ENCODE data around the gene TLK2.
"Not testable (repeated sequence)": the region's sequence is repeated elsewhere in the genome, so short reads cannot be mapped to it uniquely, and the experiment has no call there.

Gene TLK2

DNA sequence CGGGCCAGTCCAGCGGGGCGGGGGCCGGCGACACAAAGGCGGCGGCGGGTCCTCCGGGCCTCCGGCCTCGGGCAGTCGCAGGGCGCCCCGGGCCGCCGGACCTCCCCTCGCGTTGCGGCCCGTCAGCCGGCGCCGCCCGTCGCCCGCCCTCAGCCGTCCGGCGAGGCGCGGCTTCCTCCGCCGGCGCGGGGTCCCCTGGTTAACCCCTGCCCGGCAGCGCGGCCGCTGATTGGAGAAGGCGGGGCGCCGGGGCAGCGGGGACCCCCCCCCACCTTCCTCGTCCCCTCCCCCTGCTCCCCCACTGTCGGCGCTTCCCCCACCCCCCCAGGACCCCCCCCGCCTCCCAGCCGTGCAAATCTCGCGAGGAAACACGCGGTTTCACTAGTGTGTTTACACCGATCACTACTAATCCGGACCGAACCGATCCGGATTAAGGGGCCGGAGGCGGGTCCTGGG, at the start of gene TLK2:
Gene TLK2 (plus strand): TSS at position 402 of the 456 bp plus-strand sequence. CDS start 2,301 bp downstream, outside the sequence.
- peak; percentile 86 to 89 for DNase-seq

GRCh38 chr17:62435251-62435650, 43.4 kb upstream of the TLK2 start:
- DNase-seq, result not testable (repeated sequence)

DNA sequence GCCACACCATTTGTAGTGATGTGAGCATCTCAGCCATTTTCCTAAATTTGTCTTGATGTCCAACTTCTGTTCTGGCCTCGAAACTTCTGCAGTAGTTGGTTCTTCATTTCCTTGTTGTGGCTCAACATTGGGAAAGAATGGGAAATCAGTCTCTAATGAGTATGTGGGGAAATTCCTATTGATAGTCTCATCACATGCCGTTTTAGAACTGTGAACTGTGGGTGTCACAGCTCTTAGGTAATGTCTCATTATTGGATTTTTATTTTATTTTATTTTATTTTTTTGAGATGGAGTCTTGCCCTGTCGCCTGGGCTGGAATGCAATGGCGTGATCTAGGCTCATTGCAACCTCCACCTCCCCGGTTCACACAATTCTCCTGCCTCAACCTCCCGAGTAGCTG, 37.4 kb upstream of the TLK2 start:
- not testable (repeated sequence) for DNase-seq

DNA sequence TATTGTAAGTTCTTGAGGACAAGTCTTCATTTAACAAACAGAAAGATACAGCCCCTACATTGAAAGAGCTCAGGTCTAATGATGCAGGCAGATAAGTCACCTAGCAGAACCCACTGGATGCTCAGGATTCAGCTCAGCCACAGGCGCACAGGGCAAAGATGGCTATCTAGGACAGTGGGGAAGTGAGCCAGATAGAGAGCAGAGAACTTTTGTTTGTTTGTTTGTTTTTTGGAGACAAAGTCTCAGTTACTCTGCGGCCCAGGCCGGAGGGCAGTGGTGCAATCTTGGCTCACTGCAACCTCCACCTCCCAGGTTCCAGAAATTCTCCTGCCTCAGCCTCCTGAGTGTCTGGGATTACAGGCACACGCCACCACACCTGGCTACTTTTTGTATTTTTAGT, 34.6 kb upstream of the TLK2 start:
- DNase-seq, result no peak

GRCh38 chr17:62445791-62446190, 32.8 kb upstream of the TLK2 start:
- not testable (repeated sequence) for DNase-seq

DNA sequence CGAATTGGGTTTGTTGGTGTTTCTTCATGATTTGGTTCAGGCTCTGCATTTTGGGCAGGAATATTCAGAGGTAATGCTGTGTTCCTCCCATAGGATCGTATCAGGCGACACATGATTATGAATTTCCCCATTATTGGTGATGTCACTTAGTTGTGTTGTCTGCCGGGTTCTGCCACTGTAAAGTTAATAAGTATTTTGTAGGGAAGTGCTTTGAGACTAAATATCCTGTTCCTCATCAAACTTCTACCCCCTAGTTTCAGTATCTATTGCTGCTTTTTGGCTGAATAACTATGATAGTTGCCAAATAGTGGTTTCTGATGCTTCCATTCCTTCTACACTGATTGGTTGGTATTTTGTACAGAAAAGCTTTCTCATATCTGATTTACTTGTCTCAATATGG, 26.4 kb upstream of the TLK2 start:
- not testable (repeated sequence) for DNase-seq

GRCh38 chr17:62453041-62453440, 25.6 kb upstream of the TLK2 start:
- DNase-seq, result not testable (repeated sequence)

DNA sequence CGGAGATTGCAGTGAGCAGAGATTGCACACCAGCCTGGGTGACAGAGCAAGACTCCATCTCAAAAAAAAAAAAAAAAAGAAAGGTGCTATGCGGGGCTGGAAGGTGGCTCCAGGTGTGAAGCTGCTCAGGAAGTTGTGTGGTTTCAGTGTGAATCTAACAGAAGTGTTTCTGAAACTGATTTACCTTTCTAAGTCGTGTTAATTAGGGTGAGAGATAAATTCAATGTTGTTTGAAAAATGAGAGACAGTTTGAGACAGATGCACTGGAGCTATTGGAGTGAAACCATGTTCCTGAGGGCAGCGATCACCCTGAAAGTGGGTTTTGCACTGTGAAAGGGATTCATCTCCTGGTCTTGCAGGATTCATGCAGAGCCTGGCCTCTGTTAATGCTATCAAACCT, 25.0 kb upstream of the TLK2 start:
- not testable (repeated sequence) for DNase-seq

- DNase-seq, result not testable (repeated sequence)
Measured at GRCh38 chr17:62454111-62454510, 24.5 kb upstream of the TLK2 start.

DNA sequence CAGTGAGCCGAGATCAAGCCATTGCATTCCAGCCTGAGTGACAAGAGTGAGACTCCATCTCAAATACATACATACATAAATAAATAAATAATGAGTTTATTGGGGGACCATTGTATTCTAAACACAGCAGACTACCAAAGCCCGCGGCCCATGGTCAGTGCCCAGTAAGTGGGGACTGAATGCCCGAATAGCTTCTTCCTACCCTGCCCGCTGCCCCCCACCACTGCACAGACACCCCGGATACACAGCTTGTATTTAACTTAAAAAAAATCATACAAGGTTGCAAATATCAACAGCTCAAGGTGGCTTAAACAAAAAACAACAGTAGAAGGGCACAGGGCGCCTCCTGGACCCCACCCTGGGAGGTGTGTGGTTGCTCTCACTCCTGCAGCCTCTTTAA, 22.6 kb upstream of the TLK2 start:
- DNase-seq, result no peak

GRCh38 chr17:62458483-62458882, 20.1 kb upstream of the TLK2 start:
- not testable (repeated sequence) for DNase-seq

- not testable (repeated sequence) for DNase-seq
Measured at GRCh38 chr17:62464422-62464821, 14.2 kb upstream of the TLK2 start.

DNA sequence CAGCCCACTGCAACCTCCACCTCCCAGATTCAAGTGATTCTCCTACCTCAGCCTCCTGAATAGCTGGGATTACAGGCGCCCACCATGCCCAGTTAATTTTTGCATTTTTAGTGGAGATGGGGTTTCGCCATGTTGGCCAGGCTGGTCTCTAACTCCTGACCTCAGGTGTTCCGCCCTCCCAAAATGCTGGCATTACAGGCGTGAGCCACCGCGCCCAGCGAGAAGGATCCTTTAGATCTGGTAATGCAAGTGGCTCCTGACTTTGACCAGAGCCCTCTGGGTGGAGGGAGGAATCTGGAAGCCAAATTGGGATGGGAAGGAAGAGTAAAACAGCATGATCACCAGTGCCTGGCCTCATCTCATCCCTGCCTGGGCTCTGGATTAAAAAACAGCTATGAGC, 13.4 kb upstream of the TLK2 start:
- not testable (repeated sequence) for DNase-seq

GRCh38 chr17:62470666-62471379, 7.8 kb upstream of the TLK2 start:
- DNase-seq, result peak; percentile 35 to 72

DNA sequence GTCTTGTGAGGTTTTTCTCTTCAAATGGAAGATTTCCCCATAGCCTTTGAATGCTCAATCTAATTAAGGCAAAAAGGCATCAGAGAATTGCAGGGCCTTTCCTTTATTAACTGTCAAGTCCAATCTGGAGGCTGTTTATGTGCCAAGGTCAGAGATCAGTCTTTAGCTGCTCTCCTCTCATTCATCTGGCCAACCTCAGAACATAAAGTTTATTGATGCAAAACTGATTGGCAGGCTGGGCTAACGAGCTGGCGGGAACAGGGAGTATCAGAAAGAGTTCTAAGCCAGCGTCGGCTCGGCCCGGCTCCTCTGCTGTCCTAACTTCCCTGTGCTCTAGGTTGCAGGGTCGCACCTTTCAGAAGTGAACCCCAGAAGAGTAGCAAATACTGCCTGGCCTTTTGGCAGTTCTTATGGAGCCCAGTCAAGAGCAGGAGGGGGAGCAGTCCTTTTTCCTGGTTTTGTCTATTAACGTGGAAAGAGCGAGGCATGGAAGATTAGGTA, 7.2 kb upstream of the TLK2 start:
- DNase-seq, result not testable (repeated sequence)

- not testable (repeated sequence) for DNase-seq
Measured at GRCh38 chr17:62473030-62473982, 5.3 kb upstream of the TLK2 start.

GRCh38 chr17:62477111-62477510, 1.5 kb upstream of the TLK2 start:
- not testable (repeated sequence) for DNase-seq

DNA sequence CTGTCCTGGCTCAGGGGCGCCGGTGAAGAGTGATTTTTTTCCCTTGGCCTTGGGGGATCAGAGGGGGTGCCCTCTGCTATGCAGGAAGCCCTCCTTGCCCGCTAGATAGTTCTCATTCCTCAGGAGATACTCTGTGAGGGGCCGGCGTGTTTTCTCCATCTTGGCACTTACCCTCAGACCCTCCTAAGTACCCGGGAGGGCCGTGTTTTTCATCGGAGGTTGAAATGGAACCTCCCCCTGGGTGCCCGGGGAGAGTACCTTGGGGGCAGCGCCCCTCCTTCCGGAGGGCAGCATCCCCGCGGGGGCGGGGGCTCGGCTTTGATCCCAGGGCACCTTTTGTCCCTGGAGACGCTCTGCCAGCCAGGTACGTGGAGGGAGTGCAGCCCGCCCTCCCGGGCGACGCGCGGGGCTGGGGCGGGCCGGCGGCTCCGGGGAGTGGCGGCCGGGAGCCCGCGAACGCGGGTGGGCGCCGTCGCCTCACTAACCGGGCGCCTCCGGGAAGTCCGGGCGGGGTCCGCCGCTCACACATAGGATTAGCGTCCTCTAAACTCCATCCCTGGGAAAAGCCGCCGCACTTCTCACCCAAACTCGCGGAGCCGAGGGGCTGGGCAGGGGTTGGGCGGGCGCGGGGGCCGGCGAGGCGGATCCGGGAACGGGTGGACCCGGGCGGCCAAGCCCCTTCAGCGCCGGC, 762 bp upstream of the TLK2 start:
- DNase-seq, result peak; percentile 19 to 33

DNA sequence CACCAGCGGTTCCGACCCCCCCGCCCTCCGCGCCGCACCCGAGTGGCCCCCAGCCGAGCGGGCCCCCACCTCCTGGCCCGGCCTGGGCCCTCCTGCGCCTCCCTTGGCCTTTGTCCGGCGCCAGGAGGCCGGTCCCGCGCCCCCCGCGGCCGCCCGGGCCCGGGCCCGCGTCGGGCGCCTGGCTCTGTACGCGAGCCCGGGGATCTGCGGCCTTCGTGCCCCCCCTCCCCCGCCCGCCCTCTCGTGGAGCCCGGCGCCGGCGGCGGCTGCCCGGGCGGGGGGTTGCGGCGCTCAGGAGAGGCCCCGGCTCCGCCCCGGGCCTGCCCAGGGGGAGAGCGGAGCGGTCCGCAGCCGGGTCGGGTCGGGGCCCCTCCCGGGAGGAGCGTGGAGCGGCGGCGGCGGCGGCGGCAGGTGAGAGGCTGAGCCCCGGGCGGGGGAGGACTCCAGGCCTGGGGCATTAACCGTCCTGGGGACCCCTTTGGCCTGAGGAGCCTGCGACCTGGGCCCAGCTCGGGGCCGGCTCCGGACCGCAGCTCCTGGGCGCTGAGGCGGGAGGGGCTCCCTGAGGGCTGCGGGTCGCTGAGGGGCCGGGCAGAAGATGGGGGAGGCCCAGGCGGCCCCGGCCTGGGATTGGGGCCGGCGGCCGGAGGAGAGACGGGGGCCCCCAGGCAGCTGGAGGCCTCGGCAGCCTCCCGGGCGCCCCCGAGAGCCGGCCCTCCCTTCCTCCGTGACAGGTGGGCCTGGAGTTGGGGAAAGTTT, 434 bp downstream of the TLK2 start:
- DNase-seq, result peak in 1 of 2 experiments; percentile 35

- DNase-seq, result peak in 1 of 2 experiments; percentile 16
Measured at GRCh38 chr17:62479639-62480258, 1.1 kb downstream of the TLK2 start.

DNA sequence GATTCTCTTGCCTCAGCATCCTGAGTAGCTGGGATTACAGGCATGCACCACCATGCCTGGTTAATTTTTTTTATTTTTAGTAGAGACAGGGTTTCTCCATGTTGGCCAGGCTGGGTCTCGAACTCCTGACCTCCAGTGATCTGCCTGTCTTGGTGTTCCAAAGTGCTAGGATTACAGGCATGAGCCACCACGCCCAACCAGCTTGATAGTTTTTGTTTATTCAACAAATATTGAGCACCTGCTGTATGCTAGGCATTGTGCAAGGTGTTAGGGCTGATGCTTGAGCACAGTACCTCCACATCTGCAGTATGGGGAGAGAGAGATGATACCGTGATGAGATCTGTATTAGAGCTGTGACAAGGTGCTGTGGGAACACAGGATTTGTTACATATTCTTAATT, 3.9 kb downstream of the TLK2 start:
- not testable (repeated sequence) for DNase-seq

Measured in NCI-H2081 (cell line).